Uterus (tissue), 2 donors: ENCODE data around the gene CDYL.

Experiments used
- CTCF ChIP-seq, 4 experiments: fragments of 200-600 bp in 2 of 4; fragments of 450-650 bp in 2 of 4; sonication (generic) in 2 of 4; IDR thresholded peaks; one replicate each; pipeline ENCODE4 v1.5.1; 2016 to 2019; ENCODE audit warnings: antibody characterized with exemption in 4 of 4, mild to moderate bottlenecking in 2 of 4, moderate library complexity in 1 of 4
- POLR2A ChIP-seq, 2 donors: fragments of 450-650 bp; IDR thresholded peaks; one replicate each; pipeline ENCODE4 v1.6.1; 2016; ENCODE audit warnings: antibody characterized with exemption in 2 of 2, mild to moderate bottlenecking in 1 of 2, moderate library complexity in 1 of 2

DNA sequence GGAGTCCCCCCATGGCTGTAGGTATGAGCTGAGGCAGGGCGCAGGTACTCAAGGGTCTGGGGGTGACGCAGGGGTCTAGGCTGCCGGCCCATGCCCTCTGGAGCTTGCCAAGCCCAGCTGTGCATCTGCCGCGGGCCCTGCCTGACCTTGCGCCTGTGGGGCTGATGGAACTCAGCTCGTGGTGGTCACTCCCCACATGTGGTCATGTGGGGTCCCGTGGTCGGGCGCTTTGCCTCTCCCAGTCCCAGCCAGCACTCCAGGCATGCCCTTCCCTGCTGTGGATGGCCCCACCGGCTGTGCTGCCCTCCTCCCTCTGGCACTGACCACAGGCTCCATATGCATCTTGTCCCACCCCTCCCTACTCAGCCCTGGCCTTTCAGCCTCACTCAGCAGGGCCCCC is 170.3 kb downstream of the CDYL start:
- TF ChIP-seq CTCF (IDR thresholded peaks at IDR 0.05), result no peak
- no peak for TF ChIP-seq POLR2A (IDR thresholded peaks at IDR 0.05)
